ENCODE measurements around the gene ATP5PD. TPM values are rescaled to one million over a fixed set of nuclear protein-coding genes. Genes with fewer than 3 reads are reported as not detected.

The ATP5PD gene
- total and polyA plus RNA-seq, 2 of the 13 experiments (the other 11 are each of a cell fraction or from before 2014, with no cell fraction given): 158 to 428 TPM

GRCh38 chr17:75088465-75089417, 42.0 kb upstream of the ATP5PD start (continued):
- TF ChIP-seq ZBTB10 (CRISPR knock-in tag; IDR thresholded peaks at IDR 0.05; ENCODE audit: borderline replicate concordance) (no peak), HIC2 (CRISPR knock-in tag; IDR thresholded peaks at IDR 0.05; ENCODE audit: low read depth) (peak; percentile 44; the same call in 1 of the 2 replicates), ZNF224 (CRISPR knock-in tag; IDR thresholded peaks at IDR 0.05) (0 out of 2 replicates have a peak, but pooled peaks have one; percentile 41), BCL3 (CRISPR knock-in tag; IDR thresholded peaks at IDR 0.05) (peak; percentile 61; the same call in 1 of the 2 replicates), PHF21A (CRISPR knock-in tag; IDR thresholded peaks at IDR 0.05) (peak; percentile 30; the same call in 1 of the 2 replicates), MED1 (CRISPR knock-in tag; IDR thresholded peaks at IDR 0.05) (peak; percentile 49), ZNF274 (CRISPR knock-in tag; IDR thresholded peaks at IDR 0.05) (0 out of 2 replicates have a peak, but pooled peaks have one; percentile 22), ZNF687 (CRISPR knock-in tag; IDR thresholded peaks at IDR 0.05) (peak; percentile 64; the same call in 1 of the 2 replicates), ZNF800 (CRISPR knock-in tag; IDR thresholded peaks at IDR 0.05) (0 out of 2 replicates have a peak, but pooled peaks have one; percentile 60), ZNF562 (CRISPR knock-in tag; IDR thresholded peaks at IDR 0.05; ENCODE audit: borderline replicate concordance) (no peak), EEA1 (CRISPR knock-in tag; IDR thresholded peaks at IDR 0.05; ENCODE audit: borderline replicate concordance) (no peak), NR2F1 (CRISPR knock-in tag; IDR thresholded peaks at IDR 0.05) (peak in 1 of 2 experiments; percentile 73; a peak in 2 of 4 replicates)
